Ecto neural progenitor cell (in vitro differentiated cells): ENCODE results near the gene FRMD4A.
"Not testable (repeated sequence)": the region's sequence is repeated elsewhere in the genome, so short reads cannot be mapped to it uniquely, and the experiment has no call there.

ENCODE experiments used
- DNase-seq: peaks from one replicate; pipeline ENCODE4 v3.0.0-alpha.2; 2018; ENCODE audit warnings: low spot score

The FRMD4A gene

GRCh38 chr10:13883636-13884444 is 446.9 kb downstream of the FRMD4A start:
- DNase-seq = no peak

GRCh38 chr10:13882119-13882711 is 448.5 kb downstream of the FRMD4A start:
- no peak for DNase-seq

GRCh38 chr10:13880760-13881159 is 450.0 kb downstream of the FRMD4A start:
- DNase-seq = no peak

- DNase-seq = no peak
These were observed 453.4 kb downstream of the FRMD4A start for GRCh38 chr10:13877154-13877909.

- DNase-seq = no peak
These were observed 457.5 kb downstream of the FRMD4A start for GRCh38 chr10:13873196-13873595.

- DNase-seq = no peak
These were observed 458.3 kb downstream of the FRMD4A start for GRCh38 chr10:13872411-13872810.

- no peak for DNase-seq
These were observed 458.9 kb downstream of the FRMD4A start for GRCh38 chr10:13871776-13872175.

- no peak for DNase-seq
These were observed 459.7 kb downstream of the FRMD4A start for GRCh38 chr10:13871011-13871410.

GRCh38 chr10:13869295-13869664 is 461.4 kb downstream of the FRMD4A start:
- no peak for DNase-seq

GRCh38 chr10:13868528-13869294 is 462.0 kb downstream of the FRMD4A start:
- DNase-seq = no peak

- no peak for DNase-seq
These were observed 462.9 kb downstream of the FRMD4A start for GRCh38 chr10:13867822-13868221.

GRCh38 chr10:13865758-13866491 is 464.8 kb downstream of the FRMD4A start:
- no peak for DNase-seq

GRCh38 chr10:13865220-13865619 is 465.5 kb downstream of the FRMD4A start:
- not testable (repeated sequence) for DNase-seq

GRCh38 chr10:13862546-13863233 is 468.0 kb downstream of the FRMD4A start:
- no peak for DNase-seq

GRCh38 chr10:13860886-13861285 is 469.8 kb downstream of the FRMD4A start:
- no peak for DNase-seq

- DNase-seq = no peak
These were observed 470.6 kb downstream of the FRMD4A start for GRCh38 chr10:13859979-13860654.

GRCh38 chr10:13858709-13859108 is 472.0 kb downstream of the FRMD4A start:
- DNase-seq = no peak

- no peak for DNase-seq
These were observed 473.3 kb downstream of the FRMD4A start for GRCh38 chr10:13857451-13857850.

GRCh38 chr10:13853854-13854253 is 476.9 kb downstream of the FRMD4A start:
- DNase-seq = no peak

- DNase-seq = no peak
These were observed 477.9 kb downstream of the FRMD4A start for GRCh38 chr10:13852872-13853271.
